ENCODE measurements around the gene GGT7.
"Not testable (repeated sequence)": the region's sequence is repeated elsewhere in the genome, so short reads cannot be mapped to it uniquely, and the experiment has no call there.

The GGT7 gene

GRCh38 chr20:34880971-34881370 lies 8.3 kb upstream of the GGT7 start:
- not testable (repeated sequence) for DNase-seq

DNA sequence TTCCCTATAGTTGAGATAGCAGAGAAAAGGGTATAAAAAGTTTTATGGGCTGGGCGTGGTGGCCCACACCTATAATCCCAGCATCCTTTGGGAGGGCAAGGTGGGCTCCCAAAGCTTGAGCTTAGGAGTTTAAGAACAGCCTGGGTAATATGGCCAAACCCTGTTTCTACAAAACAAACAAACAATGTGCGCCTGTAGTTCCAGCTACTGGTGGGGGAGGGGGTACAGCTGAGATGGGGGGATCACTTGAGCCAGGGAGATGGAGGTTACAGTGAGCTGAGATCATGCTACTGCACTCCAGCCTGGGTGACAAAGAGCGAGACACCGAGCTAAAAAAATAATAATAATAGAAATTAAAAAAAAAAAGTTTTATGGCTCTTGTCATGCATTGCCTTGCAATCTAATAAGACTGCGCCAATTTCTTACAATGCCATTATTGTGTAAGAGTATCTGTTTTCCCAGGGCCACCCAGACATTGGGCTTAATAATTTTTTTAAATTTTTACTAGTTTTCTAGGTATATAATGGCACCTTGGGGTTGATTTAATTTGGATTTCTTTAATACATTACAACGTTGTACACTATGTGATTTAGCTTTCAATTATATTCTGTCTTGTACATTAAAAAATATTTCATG lies 7.7 kb upstream of the GGT7 start:
- DNase-seq, result no peak

DNA sequence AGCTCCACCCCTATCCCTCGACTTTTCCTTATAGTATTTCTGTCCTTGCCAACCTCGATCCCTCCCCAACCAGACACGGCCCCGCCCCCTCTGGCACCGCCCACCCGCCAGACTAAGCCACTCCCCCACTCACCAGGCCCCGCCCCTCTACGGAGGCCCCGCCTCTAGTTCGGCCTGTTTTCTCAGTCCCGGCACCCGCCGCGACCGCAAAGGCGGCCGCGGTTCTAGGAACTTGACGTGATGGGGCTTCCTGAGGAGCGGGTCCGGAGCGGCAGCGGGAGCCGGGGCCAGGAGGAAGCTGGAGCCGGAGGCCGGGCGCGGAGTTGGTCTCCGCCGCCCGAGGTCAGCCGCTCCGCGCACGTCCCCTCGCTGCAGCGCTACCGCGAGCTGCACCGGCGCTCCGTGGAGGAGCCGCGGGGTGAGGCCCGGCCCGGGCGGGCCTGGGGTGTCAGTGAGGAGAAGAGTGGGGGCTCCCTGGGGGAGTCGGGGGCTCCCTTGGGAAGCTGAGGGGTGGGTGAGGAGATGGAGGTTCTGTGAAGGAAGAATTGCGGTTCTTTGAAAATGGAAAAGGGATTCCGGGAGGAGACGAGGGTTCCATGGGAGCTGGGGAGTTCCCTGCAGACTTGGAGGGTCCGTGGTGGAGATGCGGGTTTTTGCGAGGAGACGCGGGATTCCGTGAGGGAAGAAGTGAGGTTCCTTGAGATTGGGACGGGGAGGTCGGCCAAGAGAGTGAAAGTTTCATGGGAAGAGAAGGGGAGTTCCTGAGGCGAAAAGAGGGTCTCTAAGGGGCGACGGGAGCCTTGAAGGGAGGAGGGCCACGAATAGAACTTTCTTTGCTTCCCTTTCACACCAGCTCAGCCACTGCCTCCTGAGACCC lies 4.0 kb upstream of the GGT7 start, which contains the start of gene ACSS2:
Gene ACSS2 (plus strand): TSS at position 207 of the 877 bp plus-strand sequence. CDS start 34 bp downstream, at position 241.
- DNase-seq, result peak; percentile 90

DNA sequence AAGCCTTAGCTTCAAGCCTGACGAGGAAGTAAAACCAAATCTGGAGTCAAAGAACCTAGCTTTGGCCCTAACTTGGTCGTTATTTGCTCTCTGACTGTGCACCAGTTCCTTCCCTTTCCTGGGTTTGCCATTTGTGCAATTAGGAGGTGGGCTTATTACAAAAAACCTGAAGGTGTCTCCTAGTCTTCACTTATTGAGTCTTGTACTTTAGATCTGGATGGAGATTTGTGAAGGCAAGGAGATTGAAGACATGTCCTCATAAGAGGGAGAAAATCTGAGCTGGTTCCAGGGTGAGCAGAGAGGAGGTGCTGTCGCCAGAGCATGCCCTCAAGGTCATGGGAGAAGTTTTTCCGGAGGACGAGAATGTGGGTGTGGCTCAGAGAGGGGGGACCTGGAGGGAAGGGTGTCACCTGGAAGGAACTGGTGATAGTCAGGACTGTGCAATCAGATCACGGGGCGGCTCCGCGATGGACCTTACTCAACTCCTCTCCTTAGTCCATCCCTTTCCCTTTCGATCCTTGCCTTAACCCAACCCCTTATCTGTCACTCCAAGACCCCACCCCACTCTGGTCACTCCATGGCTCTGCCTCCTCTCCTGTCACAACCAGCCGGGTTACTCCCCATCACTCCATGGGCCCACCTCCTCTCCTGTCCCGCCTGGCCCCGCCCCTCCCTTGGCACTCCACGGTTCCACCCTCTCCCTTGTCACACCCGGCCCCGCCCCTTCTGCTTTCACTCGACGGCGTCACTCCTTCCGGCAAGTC lies 3.2 kb upstream of the GGT7 start:
- no peak for DNase-seq

DNA sequence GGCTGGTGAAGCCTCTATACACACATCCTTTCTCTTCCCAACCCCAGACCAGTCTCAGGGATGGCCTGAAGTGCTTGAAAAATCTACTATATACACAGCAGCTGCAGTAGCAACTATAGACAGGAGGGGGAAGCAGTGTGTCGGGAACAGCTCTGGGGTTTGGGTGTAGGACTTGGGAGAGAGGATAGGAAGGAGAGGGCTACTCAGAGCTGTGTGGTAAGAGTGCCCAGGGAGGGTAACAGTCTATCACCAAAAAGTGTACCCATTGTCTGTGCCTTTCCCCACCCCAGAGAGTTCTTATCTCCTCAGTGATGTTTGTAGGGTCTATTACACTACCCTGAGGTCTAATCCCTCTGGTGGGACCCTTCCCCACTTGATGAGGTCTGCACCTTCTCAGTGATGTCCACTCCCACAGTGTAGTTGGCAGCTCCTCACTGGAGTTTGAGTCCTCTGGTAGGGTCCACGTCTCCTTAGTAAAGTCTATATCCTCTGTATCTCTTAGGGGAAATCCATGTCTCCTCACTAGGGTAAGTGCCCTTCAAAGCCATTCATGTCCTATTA lies 1.5 kb upstream of the GGT7 start:
- DNase-seq, result peak; percentile 16

DNA sequence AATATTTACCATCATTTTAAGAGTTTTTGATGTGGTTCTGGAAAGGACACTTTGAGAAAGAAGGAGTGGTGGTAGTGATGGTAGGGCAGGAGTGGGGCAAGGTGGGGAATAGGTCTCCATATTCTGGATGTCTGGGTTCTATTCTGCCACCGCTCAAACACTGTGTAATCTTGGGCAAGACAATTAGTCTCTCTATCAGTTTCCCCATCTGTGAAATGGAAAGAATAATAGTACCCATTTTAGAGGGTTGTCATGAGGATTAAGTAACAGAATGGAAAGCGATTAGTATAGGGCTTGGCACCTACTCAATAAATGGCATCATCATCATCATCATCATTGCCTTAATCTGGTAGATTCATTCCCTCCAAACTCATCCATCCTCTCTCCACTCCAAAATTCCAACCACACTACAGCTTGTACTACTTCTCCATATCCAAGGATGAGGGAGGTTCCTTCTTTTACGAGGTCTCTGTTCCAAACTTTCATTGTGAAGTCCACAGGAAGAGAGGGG lies 982 bp upstream of the GGT7 start:
- no peak for DNase-seq

- DNase-seq, result no peak
Observed at GRCh38 chr20:34871966-34872621, 562 bp downstream of the GGT7 start.

DNA sequence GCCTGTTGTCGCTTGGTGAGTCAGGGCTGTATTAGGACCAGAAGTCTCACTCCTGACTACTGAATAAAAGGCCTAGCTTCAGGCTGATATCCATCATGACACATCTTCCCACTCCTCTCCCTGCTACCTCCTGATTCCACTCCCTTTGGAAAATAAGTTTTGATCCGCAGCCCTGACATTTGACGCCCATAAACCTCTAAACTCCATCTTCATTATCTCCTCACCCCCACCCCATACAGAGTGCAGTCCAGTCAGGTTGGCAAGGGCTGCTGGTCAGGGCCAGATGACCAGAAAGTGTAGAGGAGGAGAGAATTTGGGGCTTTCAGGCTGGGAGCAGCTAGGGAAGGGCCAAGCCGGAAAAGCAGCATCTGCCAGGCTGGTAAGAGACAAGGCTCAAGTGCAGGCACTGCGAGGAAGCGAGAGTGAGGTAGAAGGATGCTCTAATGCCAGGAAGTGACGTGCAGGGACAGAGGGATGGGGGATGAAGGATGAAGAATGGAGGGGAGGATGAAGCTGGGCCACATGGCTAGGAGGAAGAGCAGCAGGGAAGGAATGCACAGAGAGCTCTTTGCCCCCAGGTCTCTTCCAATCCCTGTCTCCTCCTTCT lies 1.2 kb downstream of the GGT7 start:
- no peak for DNase-seq

GRCh38 chr20:34864216-34864615 lies 8.4 kb downstream of the GGT7 start:
- no peak for DNase-seq

DNA sequence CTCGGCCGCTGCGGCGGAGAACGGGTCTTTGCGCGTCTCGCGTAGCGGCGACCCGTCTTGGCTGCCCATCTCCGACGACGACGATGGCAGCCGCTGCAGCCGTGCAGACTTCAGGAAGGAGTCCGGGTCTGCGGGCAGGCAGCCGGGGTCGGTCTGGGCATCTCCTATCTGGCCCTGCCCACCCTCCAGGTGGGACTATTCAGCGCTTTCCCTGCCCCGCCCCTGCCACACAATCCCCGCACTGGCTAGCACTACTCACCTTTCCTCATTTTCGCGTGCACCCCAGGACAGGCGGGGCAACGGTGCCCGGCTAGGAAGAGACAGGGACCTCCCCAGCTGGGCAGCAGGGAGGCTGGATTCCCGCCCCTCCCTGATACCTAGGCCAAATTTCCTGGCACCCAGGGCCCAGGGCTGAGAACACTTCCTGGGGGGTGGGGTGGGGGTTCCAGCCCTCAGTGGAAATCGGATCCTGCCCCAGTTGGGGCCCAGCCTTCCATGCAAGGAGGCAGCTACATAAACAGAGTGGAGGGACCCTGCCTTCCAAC lies 9.2 kb downstream of the GGT7 start:
- DNase-seq, result no peak

DNA sequence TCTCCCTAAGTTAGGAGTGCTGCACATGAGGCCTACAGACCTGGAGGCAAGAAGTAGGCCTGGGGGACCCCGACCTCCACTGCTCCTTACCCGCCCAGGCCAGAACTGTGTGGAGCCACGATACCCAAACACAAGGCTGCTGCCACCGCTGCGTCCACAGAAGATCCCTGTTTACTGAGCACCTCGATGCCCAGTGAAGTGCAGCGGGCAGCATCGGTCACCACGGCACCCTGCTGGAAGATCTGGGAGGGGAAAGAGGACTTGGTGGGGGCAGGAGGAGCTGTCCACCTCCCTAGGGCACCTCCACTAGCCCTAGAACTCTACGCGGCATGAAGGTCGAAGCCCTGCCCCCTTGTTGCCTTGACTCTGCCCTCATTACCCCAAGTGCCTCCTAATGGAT lies 9.9 kb downstream of the GGT7 start:
- no peak for DNase-seq

DNA sequence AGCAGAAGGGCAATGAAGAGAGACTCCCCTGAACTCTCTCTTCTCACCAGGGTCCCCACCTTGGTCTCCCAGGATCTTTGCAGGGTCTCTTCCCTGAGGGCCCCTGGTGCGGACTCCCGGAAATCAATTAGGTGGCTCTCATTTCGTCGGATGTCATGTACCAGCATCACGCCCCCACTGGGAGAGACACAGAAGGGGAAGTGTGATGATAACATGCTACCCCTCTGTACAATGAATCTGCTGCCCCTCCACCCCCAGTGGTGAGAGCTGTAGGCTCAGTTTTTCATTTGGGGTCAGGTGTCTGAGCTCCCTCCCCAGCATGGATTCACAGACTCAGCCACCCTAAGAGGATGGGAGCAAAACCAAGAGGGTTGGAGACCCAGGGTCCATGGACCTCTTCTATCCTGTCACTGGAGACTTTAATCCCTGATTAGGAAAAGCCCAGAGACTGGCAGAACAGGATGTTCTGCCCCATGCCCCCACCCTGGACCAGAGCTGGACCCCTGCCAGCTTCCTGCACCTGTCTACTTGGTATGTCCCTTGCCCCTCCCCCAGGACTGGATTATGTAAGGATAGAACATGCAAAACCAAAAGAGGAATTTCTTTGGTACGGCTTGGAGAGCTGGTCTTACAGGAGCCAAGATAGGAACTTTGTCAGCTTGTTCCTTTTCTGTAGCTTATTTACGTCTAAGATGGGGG lies 11.1 kb downstream of the GGT7 start:
- DNase-seq, result no peak

DNA sequence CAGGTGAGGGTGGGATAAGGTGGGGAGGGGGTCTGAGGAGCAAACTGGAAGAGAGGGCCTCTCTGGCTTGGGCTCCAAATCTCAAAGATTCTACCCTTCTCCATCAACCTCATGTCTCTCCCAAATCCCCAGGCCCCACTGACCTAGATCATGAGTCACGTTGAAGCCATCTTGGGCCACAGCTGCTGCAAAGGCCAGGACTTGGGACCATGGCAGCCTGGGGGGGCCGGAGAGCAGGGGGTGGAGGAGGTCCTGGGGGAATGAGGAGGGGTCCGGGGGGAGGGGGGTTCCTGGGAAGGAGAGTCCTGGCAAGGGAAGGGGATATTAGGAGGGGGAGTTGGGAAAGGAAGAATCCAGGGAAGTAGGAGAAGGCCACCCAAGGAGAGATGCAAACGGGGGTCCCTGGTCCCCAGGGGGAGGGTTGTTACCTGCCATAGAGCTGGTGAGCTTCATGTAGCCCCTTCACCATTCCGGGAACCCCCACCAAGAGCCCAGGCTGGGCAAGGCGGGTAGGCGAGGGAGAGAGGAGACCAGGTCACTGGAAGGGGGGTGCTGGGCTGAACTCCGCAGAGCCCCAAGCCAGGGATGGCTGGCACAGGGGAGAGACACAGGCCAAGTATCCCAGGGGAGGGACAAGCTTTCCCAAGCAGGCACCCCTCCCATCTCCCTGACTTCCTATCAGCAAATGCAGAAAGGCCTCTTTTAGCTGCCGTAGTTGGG lies 12.7 kb downstream of the GGT7 start:
- no peak for DNase-seq

- no peak for DNase-seq
Observed at GRCh38 chr20:34859367-34859766, 13.3 kb downstream of the GGT7 start.

DNA sequence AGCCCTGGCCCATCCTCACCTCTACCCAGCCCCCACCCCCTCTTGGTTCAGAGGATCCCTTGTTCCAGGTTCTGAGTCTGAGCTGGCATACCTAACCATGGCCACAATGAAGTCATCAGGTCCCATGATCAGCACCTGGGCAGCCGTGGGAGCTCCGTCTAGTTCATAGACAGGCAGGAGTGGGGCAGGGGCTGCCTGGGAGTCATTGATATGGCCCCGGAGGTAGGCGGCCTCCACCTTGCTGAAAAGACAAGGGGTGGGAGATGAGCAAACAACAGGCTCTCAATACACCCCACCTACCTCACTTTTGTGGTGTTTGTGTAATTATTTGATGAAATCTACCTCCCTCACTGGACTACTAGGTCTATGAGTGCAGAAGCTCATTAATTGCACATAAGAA lies 20.4 kb downstream of the GGT7 start:
- DNase-seq, result no peak

DNA sequence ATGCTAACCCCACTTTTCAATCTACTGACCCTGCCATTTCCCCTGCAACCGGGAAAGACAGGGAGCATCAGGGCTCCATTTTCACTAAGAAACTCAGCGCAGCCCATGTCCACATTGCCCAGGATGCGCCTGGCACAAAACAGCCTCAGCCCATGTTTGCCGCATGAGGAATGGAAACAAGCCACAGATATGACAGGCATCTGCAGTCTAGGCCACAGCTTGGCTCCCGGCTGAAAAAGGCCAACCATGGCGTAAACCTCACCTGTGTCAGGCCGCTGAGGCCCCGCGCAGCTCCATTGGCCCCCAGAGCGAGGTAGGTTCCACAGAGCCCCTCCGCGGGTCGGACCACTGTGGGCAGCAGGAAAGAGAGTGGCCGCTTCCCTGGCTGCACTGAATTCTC lies 21.7 kb downstream of the GGT7 start:
- DNase-seq, result no peak

DNA sequence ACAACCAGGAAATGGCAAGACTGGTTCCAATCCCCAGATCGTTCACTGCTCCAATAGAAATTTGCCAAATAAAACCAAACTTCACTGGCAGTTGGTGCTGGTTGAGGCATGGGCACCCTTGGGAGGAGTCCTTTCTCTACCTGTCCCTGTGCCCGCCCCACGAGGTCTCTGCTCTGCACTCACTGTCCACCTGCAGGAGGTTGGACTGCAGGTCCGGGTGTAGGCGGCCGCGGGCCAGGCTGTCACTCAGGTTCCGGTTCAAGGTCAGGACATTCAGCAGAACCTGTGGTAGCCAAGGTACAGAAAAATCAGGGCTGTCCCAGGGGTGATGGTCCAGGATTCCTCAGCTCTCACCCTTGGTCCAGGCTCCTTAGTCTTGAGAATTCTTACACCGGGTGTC lies 22.9 kb downstream of the GGT7 start:
- DNase-seq, result no peak

DNA sequence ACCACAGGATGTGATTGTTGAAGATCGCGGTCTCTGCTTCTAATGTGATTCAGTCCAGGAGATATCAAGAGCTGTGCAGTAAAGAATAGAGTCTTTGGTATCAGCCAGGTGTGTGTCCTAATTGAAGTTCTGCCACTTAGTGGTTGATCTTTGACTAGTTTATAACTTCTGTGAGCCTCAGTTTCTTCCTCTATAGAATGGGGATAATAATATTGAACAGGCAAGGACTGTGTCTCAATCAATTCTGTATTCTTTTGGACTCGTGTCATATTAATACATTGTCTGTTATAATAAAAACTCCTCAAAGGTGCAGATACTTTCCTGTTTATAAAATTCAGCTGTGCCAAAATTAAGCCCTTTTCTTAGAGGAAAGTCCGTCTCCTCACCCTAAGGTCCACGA lies 24.1 kb downstream of the GGT7 start:
- DNase-seq, result no peak

- DNase-seq, result no peak
Observed at GRCh38 chr20:34843421-34843820, 29.2 kb downstream of the GGT7 start.

DNA sequence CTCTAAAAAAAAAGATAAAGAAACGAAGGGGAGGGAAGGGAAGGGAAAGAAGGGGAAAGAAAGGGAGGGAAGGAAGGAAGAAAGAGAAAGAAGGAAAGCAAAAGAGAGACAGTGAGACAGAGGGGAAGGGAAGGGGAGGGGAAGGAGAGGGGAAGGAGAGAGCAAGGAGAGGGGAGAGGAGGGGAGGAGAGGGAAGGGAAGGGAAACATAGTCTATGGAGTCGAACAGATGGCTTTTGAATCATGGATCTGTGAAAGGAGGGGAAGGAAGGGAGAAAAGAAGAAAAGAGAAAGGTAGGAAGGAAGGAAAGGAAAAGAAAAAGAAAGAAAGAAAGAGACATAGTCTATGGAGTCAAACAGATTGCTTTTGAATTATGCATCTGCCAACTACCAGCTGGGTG lies 30.5 kb downstream of the GGT7 start:
- no peak for DNase-seq

Data from activated effector memory CD4-positive, alpha-beta T cell treated with Interleukin-2 at 50 U/mL for 16 hours (primary cell).